ENCODE data around the gene SLC12A1.
"Not testable (repeated sequence)": the region's sequence is repeated elsewhere in the genome, so short reads cannot be mapped to it uniquely, and the experiment has no call there.

SLC12A1 gene

GRCh38 chr15:48317221-48317620 is 111.1 kb downstream of the SLC12A1 start:
- no peak for TF ChIP-seq CTCF (IDR thresholded peaks at IDR 0.05; ENCODE audit: extremely low read depth, missing control alignments)

DNA sequence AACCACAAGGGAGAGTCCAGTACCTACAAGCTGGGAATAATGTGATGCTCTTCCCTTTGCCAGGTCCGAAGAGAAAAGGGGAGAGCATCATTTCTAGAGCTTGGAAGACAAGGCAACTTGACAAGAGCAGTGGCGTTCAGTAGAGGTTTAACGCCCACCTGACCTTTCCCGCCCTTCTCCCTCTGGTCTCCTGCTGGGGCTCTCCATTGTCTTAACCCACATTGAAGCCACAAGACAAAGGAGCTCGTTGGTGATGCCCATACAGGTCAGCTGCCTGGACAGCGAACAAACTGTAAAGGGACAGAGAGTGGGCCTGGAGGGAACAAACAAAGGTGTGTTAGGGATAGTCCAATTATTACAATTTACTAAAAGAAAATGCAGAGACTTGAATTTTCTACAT is 112.0 kb downstream of the SLC12A1 start:
- DNase-seq (ENCODE audit: low spot score) = no peak
- TF ChIP-seq CTCF (IDR thresholded peaks at IDR 0.05; ENCODE audit: extremely low read depth, missing control alignments) = no peak

More at GRCh38 chr15:48317221-48317620, 111.1 kb downstream of the SLC12A1 start:
- no peak for DNase-seq (ENCODE audit: low spot score)

DNA sequence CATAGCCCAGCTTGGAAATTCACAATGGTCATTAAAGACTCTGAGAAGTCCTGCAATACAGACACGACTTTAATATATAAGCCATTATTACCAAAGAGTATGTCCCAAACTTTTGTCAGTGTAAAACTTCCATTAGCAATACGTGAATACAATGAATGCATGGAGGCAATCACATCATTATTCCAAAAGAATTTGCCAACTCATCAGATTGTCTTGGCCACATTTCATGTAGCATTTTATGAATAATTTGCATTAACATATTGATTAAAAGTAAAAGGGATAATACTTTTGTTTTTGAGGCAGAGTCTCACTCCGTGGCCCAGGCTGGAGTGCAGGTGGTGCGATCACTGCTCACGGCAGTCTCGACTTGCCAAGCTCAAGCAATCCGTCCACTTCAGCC is 117.2 kb downstream of the SLC12A1 start:
- no peak for DNase-seq (ENCODE audit: low spot score)
- TF ChIP-seq CTCF (IDR thresholded peaks at IDR 0.05; ENCODE audit: extremely low read depth, missing control alignments) = no peak

DNA sequence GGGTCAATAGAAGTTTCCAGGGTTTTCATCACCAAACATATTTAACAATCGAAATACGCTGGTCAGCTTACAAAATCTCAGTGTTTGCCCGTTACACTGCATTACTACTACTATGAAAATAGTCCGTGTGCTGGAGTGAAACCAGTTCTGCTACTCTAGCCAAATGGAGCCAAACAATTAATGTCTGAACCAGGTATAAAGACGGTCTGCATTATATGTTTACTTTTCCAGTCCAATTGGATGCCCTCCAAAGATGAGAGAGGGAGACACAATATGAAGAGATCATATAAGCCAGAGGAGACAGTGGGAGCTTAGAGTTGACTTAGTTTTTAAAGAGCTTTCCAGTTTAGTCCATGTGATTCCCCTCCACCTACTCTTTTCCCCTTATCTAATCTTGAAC is 118.8 kb downstream of the SLC12A1 start:
- no peak for TF ChIP-seq CTCF (IDR thresholded peaks at IDR 0.05; ENCODE audit: extremely low read depth, missing control alignments)
- no peak for DNase-seq (ENCODE audit: low spot score)

- no peak for TF ChIP-seq CTCF (IDR thresholded peaks at IDR 0.05; ENCODE audit: extremely low read depth, missing control alignments)
- DNase-seq (ENCODE audit: low spot score) = peak; percentile 17
These were observed 119.3 kb downstream of the SLC12A1 start for GRCh38 chr15:48325400-48325799.

GRCh38 chr15:48326180-48326579 is 120.1 kb downstream of the SLC12A1 start:
- not testable (repeated sequence) for DNase-seq (ENCODE audit: low spot score)

- no peak for TF ChIP-seq CTCF (IDR thresholded peaks at IDR 0.05; ENCODE audit: extremely low read depth, missing control alignments)
- no peak for DNase-seq (ENCODE audit: low spot score)
These were observed 124.1 kb downstream of the SLC12A1 start for GRCh38 chr15:48330105-48330785.

Measured in GM20000 (cell line).